Pons (tissue), 1 donor: ENCODE data around the gene ALDH7A1.
"Not testable (repeated sequence)": the region's sequence is repeated elsewhere in the genome, so short reads cannot be mapped to it uniquely, and the experiment has no call there.

Experiments used
- DNase-seq: peaks from one replicate; pipeline ENCODE4 v3.0.0-alpha.2; 2016; ENCODE audit warnings: low spot score

Gene ALDH7A1

GRCh38 chr5:126534553-126534952 is 60.5 kb downstream of the ALDH7A1 start:
- DNase-seq: no peak

GRCh38 chr5:126531543-126532120 is 63.4 kb downstream of the ALDH7A1 start:
- peak; percentile 94 for DNase-seq

GRCh38 chr5:126527892-126528291 is 67.1 kb downstream of the ALDH7A1 start:
- no peak for DNase-seq

GRCh38 chr5:126527158-126527557 is 67.9 kb downstream of the ALDH7A1 start:
- DNase-seq: no peak

- no peak for DNase-seq
Observed at GRCh38 chr5:126526493-126526892, 68.5 kb downstream of the ALDH7A1 start.

DNA sequence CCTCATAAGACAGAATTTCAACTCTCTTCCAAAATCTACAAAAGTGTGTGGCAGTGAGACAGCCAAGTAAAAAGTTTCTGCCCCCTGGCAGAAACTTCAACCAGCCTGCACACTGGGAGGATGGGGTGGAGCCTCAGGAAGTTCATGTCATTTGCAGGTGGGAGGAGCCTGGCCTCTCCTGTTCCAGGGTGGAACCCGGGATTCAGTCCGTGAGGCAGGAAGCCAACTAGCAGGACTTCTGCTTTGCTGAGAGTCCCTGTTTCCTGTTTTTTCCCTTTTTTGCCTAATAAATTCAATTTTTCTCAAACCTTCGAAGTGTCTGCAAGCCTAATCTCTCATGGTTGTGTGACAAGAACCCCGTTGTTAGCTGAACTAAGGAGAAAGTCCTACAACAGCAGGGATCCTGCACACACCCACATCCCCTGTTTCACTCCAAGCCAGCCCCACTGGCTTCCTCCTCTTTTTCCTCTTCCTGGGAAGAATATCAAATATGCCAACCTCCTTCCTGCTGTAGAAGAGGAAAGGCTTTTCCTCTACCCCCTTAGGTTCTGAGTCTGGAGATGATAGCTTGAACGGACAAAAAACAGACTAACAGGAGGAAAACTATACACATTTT is 69.3 kb downstream of the ALDH7A1 start:
- no peak for DNase-seq

GRCh38 chr5:126523818-126524510 is 71.1 kb downstream of the ALDH7A1 start:
- DNase-seq: no peak

DNA sequence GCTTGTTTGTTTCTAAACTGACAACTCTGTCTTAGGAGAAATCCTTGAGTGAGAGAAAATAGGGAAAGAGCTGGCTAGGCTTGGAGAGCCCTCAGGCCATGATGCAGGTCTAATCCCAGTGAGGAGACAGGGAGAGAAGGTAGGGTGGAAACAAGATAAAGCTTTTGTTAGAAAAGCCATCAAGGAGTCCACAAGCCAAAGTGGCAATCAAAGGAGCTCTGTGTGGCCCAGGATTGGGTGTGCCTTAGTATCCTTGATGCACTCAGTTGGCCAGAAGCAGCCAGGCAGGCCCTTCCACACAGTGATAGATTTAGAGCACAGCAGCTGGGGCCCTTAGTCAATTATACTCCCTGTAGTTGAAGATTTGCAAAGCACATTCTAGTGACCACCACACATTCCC is 73.9 kb downstream of the ALDH7A1 start:
- DNase-seq: no peak

DNA sequence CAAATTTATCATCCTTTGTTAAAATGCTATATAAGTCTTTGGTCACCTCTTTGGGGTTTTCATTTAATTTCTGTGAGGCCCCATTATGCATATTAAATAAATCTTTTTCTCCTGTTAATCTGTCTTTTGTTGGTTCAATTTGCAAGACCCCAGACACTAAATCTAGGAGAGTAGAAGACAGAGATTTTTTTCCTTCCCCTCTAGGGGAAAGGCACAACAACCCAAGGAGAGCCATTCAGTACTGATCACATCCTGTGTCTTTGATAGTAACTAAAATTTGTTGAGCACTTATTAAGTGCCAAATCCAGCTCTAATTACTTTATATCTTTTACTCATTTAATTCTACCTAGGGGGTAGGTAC is 74.4 kb downstream of the ALDH7A1 start:
- no peak for DNase-seq

DNA sequence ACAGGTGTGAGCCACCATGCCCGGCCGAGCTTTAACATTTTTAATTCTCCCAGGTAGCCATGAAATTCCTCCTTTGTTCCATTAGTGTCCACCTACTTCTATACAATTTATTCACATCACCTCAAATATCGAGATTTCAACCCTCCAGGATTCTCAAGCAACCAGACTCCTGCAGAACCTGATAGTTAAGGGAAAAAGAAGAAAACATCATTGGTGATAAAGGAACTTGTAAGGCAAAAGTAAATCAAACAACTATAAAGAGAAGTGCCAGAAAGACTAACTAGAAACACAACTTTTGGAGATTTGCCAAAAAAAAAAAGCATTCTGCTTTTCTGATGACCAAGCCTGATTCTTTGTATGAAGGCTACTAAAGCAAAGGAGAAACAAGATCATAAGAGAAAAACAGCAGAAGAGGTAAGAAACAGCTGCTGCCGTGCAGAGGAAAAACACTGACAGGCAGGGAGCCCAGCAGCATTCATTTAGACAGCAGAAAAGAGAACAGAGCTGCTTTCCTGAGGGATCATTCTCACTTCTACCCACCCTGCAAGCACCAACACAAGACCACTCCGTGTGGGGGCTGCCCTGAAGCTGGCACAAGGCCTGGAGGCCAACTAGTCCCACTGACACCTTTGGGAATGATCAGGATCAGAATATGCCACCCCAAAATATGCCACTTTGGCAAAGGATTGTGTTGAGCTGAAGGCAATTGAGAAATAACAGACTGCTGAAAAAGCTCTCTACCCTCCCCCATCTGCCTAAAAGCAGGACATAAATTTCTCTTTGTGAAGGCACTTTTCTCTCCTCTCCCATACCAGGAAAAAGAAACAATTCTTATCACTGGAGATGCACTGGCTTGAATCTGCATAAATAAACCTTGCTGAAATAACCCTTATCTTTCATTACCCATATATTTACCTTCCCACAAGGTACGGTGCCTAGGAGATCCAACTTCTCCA is 75.1 kb downstream of the ALDH7A1 start:
- peak; percentile 56 for DNase-seq

DNA sequence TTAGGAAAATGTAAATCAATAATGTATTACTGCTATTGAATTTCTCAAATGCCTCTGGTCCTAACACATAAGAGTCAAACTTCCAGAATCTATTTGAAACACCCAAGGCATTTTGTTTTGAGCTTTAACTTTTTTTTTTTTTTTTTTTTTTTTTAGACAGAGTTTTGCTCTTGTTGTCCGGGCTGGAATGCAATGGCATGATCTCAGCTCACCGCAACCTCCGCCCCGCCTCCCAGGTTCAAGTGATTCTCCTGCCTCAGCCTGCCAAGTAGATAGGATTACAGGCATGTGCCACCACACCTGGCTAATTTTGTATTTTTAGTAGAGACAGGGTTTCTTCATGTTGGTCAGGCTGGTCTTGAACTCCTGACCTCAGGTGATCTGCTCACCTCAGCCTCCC is 75.8 kb downstream of the ALDH7A1 start:
- not testable (repeated sequence) for DNase-seq

GRCh38 chr5:126516852-126517251 is 78.2 kb downstream of the ALDH7A1 start:
- no peak for DNase-seq

GRCh38 chr5:126516133-126516532 is 78.9 kb downstream of the ALDH7A1 start:
- DNase-seq: peak; percentile 87

DNA sequence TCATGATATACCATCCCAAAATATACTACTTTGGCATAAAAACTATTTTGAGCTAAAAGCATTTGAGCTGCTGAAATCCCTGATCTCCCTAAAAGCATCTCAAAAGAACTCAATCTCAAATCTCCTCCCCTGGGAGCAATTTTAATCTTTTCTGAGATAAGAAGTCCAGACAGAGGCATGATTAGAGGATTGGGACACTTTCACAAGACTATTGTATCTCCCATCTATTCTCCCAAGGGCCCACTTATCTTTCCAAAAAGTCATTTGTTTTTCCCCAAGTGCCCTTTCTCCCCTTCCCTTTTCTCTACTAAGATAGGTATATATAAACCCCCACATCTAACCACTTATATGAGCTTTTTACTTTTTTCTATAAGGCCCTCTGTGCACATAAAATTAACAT is 79.7 kb downstream of the ALDH7A1 start:
- no peak for DNase-seq

DNA sequence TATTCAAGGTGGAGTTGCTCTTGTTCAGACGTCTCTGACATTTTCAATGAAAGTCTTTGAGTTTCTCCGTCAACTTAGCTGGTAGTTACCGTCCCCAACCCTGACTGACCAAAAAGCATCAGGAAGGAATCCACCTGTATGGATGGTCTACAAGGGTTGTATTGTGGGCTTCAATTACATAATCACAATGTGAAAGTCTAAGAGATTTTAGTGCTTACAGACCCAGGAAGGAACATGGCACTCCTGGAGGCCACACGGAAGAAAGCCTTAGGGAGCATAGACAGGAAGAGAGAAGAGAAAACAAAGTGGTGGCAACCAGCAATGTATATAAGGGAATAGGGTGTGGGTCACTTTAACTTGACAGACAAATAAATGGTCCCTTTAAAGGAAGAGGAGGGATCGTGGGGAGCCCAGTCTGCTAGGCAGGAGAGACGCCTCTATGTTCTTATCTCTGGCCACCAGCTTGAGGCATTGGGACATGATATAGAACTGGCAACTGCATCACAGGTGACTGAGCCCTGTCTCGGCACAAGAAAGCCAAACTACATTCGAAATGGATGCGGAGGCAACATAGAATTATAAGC is 80.4 kb downstream of the ALDH7A1 start:
- DNase-seq: no peak

- no peak for DNase-seq
Observed at GRCh38 chr5:126514131-126514557, 80.9 kb downstream of the ALDH7A1 start.

GRCh38 chr5:126513703-126514102 is 81.3 kb downstream of the ALDH7A1 start:
- no peak for DNase-seq

DNA sequence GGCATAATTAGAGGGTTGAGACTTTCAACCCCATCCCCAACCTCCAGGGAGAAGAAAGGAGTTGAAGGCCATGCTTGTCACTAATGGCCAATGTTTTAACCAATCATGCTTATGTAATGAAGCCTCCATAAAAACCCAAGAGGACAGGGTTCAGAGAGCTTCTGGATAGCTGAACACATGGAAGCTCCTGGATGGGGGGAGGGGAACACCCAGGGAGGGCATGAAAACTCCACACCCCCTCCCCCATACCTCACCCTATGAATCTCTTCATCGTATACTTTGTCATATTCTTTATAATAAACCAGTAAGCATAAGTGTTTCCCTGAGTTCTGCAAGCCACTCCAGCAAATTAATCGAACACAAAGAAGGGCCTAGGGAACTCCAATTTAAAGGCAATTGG is 81.7 kb downstream of the ALDH7A1 start:
- no peak for DNase-seq

- DNase-seq: no peak
Observed at GRCh38 chr5:126512451-126512850, 82.6 kb downstream of the ALDH7A1 start.

GRCh38 chr5:126511961-126512360 is 83.1 kb downstream of the ALDH7A1 start:
- no peak for DNase-seq

DNA sequence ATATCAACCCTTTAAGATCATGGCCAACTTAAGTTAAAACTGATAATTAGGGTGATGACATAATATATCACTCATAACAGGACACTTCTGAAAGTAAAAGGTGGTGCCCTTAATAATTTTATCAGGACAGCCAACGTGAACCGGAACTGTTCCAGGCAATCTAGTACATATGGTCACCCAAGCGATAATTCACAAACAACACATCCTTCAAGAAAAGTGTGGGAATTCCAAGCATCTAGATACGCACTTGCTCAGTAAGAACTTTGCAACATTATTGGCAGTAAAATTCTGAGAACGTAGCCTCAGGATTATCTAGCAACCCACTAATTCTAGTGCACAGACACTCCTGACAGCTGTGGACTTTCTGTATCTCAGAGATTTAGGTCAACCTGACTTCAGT is 85.7 kb downstream of the ALDH7A1 start:
- DNase-seq: no peak

- no peak for DNase-seq
Observed at GRCh38 chr5:126508962-126509279, 86.1 kb downstream of the ALDH7A1 start.
